K562 (cell line): Measurements from ENCODE around the gene U2SURP. TPM values are rescaled to one million over a fixed set of nuclear protein-coding genes. Genes with fewer than 3 reads are reported as not detected.

Experiments
- ARID4B ChIP-seq: sonication (generic); formaldehyde crosslinking; IDR thresholded peaks from 2 replicates; pipeline ENCODE4 v1.8.0; 2022; ENCODE audit warnings: mild to moderate bottlenecking, missing genetic modification reagents
- CTBP1 ChIP-seq: fragments of 450-650 bp; IDR thresholded peaks from 2 replicates; pipeline ENCODE4 v1.6.1; 2016; ENCODE audit warnings: borderline replicate concordance
- ELF2 ChIP-seq: fragments of 250-450 bp; sonication (Bioruptor Pico); IDR thresholded peaks from 2 replicates; pipeline ENCODE4 v1.5.0; 2021; ENCODE audit warnings: mild to moderate bottlenecking
- FOXK2 ChIP-seq, 2 experiments: fragments of 450-650 bp; IDR thresholded peaks in 1 of 2; conservative IDR thresholded peaks in 1 of 2; 2 replicates each; pipeline ENCODE4 v1.6.1; 2016; ENCODE audit warnings: low read depth in 2 of 2, mild to moderate bottlenecking in 1 of 2
- HDAC6 ChIP-seq: IDR thresholded peaks from 2 replicates; pipeline ENCODE4 v1.6.1; 2012; ENCODE audit warnings: low read depth, mild to moderate bottlenecking, control low read depth, inconsistent platforms, low read length, moderate library complexity
- HES1 ChIP-seq: fragments of 450-650 bp; IDR thresholded peaks from 2 replicates; pipeline ENCODE4 v1.6.1; 2016; ENCODE audit warnings: low read depth, mild to moderate bottlenecking, moderate library complexity
- ID3 ChIP-seq, 2 experiments: fragments of 250-450 bp in 1 of 2; fragments of 450-650 bp in 1 of 2; sonication (Bioruptor Pico) in 1 of 2; IDR thresholded peaks; 2 replicates each; pipeline versions ENCODE4 v1.6.1 to v1.8.0; 2016 to 2021; ENCODE audit warnings: mild to moderate bottlenecking in 2 of 2, moderate library complexity in 2 of 2, missing compliant biosample characterization in 1 of 2, missing genetic modification characterization in 1 of 2
- KDM1A ChIP-seq, 2 experiments: fragments of 450-650 bp; IDR thresholded peaks; 2 replicates each; pipeline ENCODE4 v1.6.1; 2016; ENCODE audit warnings: mild to moderate bottlenecking in 2 of 2
- NFIX ChIP-seq: fragments of 250-450 bp; sonication (Bioruptor Pico); IDR thresholded peaks from 2 replicates; pipeline ENCODE4 v1.4.0; 2020; ENCODE audit warnings: low read depth, mild to moderate bottlenecking, moderate library complexity
- RAD51 ChIP-seq: fragments of 450-650 bp; IDR thresholded peaks from 2 replicates; pipeline ENCODE4 v1.7.1; 2016; ENCODE audit warnings: low read depth, mild to moderate bottlenecking, borderline replicate concordance
- SNIP1 ChIP-seq: fragments of 450-650 bp; IDR thresholded peaks from 2 replicates; pipeline ENCODE4 v1.7.1; 2017; ENCODE audit warnings: low read depth, mild to moderate bottlenecking
- SPI1 ChIP-seq: IDR thresholded peaks from 2 replicates; pipeline ENCODE4 v1.6.1; 2011; ENCODE audit warnings: low read depth, low read length, control low read depth, borderline replicate concordance
- ZHX1 ChIP-seq: fragments of 150-350 bp; conservative IDR thresholded peaks from 2 replicates; pipeline ENCODE4 v1.6.1; 2014; ENCODE audit warnings: low read length
- ZNF165 ChIP-seq: fragments of 250-450 bp; sonication (Bioruptor Pico); IDR thresholded peaks from 2 replicates; pipeline ENCODE4 v1.4.0; 2020; ENCODE audit warnings: borderline replicate concordance
- polyA plus RNA-seq, 8 experiments: library from polyadenylated mRNA; depleted of rRNA in 4 of 8; stranded (reverse) in 5 of 8; unstranded in 3 of 8; fragments of >200 nt; fragmentation: Nextera tagmentation in 2 of 8; fragmentation: Illumina TruSeq in 1 of 8; extraction: Ambion mirVana in 2 of 8; extraction: Trizol in 1 of 8; gene quantifications; 2 replicates each; pipeline versions ENCODE4 v1.2.1 to v1.2.3, GENCODE V29; 2011 to 2014; ENCODE audit warnings: inconsistent platforms in 1 of 8, missing spikeins in 1 of 8
- total RNA-seq, 7 experiments: library from RNA; depleted of rRNA in 6 of 7; stranded (reverse); fragments of >200 nt in 6 of 7; fragmentation: Illumina TruSeq in 2 of 7; extraction: Trizol in 2 of 7; gene quantifications; 2 replicates each; pipeline versions ENCODE4 v1.2.1 to v1.2.3, GENCODE V29; 2011 to 2021; ENCODE audit warnings: low replicate concordance in 1 of 7

U2SURP gene
- total and polyA plus RNA-seq, 9 of the 15 experiments (the other 6 are each of a cell fraction or from before 2014, with no cell fraction given), result 128 to 322 (median 191) TPM

- TF ChIP-seq ZHX1, result 0 out of 2 replicates have a peak, but pooled peaks have one; percentile 50
- TF ChIP-seq ELF2, result no peak
- no peak for TF ChIP-seq NFIX (CRISPR knock-in tag)
- peak; percentile 98 for TF ChIP-seq CTBP1
- peak; percentile 9; the same call in 1 of the 2 replicates for TF ChIP-seq RAD51
- TF ChIP-seq KDM1A (IDR thresholded peaks at IDR 0.05), result peak; percentile 63 to 74; a peak in 3 of 4 replicates
- TF ChIP-seq HDAC6, result no peak
- no peak for TF ChIP-seq SNIP1
- TF ChIP-seq FOXK2 (conservative IDR thresholded peaks at IDR 0.05 in 1 of 2, IDR thresholded peaks at IDR 0.05 in 1 of 2; ENCODE audit: low read depth in 2 of 2), result peak; percentile 62 to 66; a peak in 2 of 4 replicates
- TF ChIP-seq ID3 (CRISPR knock-in tag; IDR thresholded peaks at IDR 0.05), result no peak
- TF ChIP-seq ID3 (tag; IDR thresholded peaks at IDR 0.05), result peak; percentile 54; the same call in 1 of the 2 replicates
- TF ChIP-seq HES1, result peak; percentile 49; the same call in 1 of the 2 replicates
- no peak for TF ChIP-seq ARID4B (CRISPR knock-in tag)
- TF ChIP-seq SPI1, result peak; percentile 88
- TF ChIP-seq ZNF165, result no peak
These were observed 24.6 kb upstream of the U2SURP start (continued) for GRCh38 chr3:142976621-142977398.
